Measurements from ENCODE around the gene KRT9.
"Not testable (repeated sequence)": the region's sequence is repeated elsewhere in the genome, so short reads cannot be mapped to it uniquely, and the experiment has no call there.

KRT9 gene

DNA sequence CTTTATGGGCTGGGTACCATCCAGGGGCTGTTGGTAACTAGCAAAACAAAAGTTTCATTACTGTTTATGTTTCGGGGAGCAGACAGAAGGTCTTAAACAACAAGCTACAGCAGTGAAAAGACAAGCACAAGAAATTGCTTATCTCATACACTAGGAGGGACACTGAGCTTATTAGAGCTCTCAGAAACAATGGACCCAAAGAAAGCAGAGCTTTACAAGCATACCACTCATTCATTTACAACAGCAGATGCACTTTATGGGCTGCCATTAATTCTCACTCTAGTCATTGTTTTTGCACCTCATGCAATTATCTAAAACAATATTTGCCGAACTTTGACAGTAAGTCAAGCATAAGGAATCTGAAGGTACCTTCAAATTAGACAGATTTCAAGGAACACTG lies 30.7 kb upstream of the KRT9 start:
- DNase-seq (ENCODE audit: low spot score), result no peak

- DNase-seq (ENCODE audit: low spot score), result no peak
Observed at GRCh38 chr17:41600318-41600717, 28.5 kb upstream of the KRT9 start.

GRCh38 chr17:41599680-41600079 lies 27.8 kb upstream of the KRT9 start:
- no peak for DNase-seq (ENCODE audit: low spot score)

DNA sequence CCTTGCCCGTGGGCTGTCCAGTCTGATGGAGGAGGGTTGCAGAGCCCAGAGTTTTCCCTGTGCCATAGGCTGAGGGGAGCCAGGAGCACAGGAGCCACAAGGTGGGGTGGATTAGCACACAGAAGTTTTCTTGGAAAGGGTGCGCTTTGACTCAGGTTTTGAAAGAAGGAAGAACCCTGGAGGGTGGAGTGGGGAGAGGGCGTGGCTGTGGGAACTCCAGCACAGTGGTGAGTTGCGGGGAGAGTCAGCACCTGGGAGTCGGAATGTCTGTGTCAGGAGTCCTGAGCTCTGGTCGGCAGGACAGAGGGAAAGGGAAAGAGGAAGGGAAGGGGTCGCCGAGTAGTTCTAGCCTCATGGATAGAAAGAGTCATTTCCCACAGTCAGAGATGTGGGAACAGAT lies 23.7 kb upstream of the KRT9 start:
- DNase-seq (ENCODE audit: low spot score), result no peak

GRCh38 chr17:41594363-41594915 lies 22.6 kb upstream of the KRT9 start:
- DNase-seq (ENCODE audit: low spot score), result no peak

DNA sequence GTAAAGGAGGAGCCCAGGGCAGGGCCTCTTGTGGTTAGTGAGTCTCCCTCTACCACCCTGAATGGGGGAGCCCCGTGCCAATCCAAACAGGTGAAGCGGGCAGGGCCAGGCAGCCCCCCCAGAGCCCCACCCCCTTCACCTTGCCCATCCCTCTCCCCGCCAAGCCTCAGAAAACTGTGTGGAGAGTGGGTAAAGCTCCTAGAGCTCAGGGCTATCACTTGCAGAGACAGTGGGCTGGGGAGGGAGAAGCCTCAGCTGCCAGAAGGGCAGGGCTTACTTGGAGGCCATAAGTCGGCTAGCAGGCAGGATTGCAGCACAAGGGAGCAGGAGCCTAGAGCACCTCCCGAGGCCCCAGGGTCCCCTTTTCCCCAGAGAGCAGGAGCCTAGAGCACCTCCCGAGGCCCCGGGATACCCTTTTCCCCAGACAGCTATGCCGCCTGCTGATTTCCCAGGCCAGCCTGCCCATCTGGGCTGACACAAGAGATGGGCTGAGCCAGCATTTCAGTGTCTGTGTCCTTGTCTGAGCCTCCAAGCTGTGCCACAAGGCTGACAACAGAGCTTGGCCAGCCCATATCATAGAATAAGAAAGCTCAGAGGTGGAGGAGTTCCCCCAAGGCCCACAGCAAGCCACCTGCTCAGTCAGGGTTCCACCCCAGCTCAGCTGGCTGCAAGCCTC lies 21.6 kb upstream of the KRT9 start:
- no peak for DNase-seq (ENCODE audit: low spot score)

DNA sequence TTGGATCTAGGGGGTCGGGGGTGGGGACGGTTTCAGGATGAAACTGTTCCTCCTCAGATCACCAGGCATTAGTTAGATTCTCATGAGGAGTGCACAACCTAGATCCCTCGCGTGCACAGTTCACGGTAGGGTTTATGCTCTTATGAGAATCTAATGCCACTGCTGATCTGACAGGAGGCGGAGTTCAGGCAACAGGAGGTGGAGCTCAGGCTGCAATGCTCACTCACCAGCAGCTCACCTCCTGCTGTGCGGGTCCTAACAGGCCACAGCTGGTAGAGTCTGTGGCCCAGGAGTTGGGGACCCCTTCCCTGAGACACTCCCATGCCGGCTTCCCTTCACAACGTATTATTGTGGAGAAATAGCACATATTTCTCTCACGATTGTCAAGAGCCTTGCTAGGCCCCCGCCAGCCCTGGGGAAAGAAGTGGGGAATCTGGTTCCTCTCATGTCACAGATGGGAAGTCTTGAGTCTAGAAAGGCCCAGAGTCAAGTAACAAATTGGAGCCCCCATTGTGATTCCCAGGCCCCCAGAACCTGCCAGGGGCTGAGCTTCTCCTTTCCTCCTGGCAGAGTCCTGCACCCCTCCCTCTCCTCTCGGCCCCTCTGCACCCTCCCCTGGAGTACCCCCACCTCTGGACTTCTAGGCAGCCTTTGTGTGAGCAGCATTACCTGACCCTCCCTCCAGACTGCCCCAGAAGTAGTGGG lies 20.9 kb upstream of the KRT9 start:
- DNase-seq (ENCODE audit: low spot score), result no peak

DNA sequence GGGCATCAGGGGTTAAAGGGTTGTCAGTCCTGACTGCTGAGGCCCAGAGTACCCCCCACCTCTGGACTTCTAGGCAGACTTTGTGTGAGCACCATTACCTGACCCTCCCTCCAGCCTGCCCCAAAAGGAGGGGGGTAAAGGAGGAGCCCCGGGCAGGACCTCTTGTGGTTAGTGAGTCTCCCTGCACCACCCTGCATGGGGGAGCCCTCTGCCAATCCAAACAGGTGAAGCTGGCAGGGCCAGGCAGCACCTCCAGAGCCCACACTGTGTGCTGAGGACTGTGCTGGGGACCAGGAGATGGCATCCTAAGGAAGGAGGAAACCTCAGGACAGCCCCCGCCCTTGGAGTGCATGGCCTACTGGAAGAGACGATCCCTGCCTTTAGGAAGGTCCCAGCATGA lies 17.4 kb upstream of the KRT9 start:
- no peak for DNase-seq (ENCODE audit: low spot score)

- no peak for DNase-seq (ENCODE audit: low spot score)
Observed at GRCh38 chr17:41588126-41588810, 16.4 kb upstream of the KRT9 start.

DNA sequence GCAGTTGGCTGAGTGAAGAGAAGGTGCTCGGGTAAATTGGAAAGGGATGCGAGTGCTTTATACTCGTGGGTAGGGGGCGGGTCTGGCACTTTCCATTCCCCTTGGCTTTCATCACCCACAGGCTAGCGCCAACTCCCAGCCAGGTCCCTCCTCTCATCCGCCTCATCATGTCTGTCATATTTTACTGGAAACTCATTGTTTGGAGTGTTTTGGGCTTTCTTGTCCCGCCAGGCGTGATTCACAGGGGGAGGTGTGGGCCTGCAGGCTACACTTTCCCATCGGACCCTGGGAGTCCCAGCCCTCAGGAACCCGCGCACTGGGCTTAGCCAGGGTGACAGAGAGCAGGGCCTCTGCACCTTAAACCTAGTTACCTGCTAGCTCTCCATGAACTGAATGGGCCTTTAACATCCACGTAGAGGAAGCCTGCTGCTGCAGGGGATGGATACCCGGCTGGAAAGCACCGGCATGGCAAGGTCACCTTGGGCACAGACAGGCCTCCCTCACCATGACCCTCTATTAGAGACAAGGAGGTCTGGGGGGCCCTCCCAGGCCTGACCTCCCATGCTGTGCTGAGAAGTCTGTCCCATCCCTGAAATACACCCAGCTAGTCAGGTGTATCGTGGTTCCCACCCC lies 15.1 kb upstream of the KRT9 start, which contains the start of gene KRT14:
TSS of gene KRT14 (minus strand) at position 33 of the 633 bp plus-strand sequence. CDS start 61 bp downstream, outside the sequence.
- DNase-seq (ENCODE audit: low spot score), result no peak

GRCh38 chr17:41585301-41586056 lies 13.6 kb upstream of the KRT9 start:
- DNase-seq (ENCODE audit: low spot score), result no peak

GRCh38 chr17:41584331-41584927 lies 12.6 kb upstream of the KRT9 start:
- not testable (repeated sequence) for DNase-seq (ENCODE audit: low spot score)

DNA sequence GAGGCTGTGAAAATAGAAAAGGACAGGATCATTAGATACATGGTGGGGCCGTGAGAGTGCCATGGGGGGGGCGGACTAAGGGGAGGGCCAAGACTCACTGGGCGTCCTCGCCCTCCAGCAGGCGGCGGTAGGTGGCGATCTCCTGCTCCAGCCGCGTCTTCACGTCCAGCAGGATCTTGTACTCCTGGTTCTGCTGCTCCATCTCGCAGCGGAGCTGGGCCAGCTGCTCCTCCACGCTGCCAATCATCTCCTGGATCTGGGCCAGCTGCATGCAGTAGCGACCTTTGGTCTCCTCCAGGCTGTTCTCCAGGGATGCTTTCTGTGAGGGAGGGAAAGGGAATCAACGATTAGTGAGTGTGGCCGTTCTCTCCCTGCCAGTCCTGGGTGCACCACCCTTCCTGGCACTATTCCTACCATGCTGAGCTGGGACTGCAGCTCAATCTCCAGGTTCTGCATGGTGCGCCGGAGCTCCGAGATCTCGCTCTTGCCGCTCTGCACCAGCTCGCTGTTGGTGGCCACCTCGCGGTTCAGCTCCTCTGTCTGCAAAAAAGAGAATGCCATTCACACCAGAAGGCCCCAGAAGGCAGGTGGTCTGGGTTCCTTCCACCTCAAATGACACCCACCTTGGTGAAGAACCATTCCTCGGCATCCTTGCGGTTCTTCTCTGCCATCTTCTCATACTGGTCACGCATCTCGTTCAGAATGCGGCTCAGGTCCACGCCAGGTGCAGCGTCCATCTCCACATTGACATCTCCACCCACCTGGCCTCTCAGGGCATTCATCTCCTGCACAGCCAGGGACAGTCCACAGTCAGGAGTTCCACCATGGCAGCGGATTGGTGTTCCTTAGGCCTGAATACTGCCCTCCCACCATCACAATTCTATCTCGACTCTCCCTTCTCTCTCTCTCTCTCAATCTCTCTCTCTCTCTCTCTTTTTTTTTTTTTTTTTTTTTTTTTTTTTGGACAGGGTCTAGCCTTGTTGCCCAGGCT lies 11.6 kb upstream of the KRT9 start:
- no peak for DNase-seq (ENCODE audit: low spot score)

DNA sequence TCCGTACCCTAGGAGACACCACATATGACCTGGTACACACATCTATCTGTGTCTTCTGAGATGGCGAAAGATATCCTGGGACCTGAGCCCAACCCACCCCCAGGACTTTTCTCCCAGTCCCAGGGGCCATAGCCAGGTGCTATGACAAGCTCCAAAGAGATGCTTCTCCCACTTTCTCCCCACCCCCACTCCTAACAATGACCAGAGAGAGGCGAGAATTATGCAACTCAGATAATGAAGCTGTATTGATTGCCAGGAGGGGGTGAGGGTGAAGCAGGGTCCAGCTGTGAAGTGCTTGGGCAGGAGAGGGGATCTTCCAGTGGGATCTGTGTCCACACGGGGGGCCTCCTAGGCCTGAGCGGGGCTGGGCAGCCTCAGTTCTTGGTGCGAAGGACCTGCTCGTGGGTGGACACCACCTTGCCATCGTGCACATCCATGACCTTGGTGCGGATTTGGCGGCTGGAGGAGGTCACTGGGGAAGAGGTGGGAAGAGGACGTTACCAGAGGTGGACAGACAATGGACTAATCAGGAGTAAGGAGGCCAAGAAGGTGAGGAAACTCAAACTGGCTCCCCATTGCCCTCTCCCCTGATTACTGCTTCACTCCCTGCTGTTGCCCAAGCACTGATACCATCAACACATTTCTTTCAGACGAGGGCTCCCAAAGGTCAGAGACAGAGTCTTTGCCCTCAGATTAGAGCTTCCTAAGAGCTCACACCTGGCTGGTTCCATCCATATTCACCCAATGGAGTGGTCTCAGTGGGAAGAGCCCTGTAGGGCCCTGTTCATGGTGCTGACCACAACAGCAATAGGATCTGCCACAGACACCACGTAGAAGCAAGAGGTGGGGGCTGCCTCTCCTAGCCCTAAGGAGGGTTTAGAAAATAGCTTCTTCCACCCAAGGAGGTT lies 10.5 kb upstream of the KRT9 start:
- not testable (repeated sequence) for DNase-seq (ENCODE audit: low spot score)

DNA sequence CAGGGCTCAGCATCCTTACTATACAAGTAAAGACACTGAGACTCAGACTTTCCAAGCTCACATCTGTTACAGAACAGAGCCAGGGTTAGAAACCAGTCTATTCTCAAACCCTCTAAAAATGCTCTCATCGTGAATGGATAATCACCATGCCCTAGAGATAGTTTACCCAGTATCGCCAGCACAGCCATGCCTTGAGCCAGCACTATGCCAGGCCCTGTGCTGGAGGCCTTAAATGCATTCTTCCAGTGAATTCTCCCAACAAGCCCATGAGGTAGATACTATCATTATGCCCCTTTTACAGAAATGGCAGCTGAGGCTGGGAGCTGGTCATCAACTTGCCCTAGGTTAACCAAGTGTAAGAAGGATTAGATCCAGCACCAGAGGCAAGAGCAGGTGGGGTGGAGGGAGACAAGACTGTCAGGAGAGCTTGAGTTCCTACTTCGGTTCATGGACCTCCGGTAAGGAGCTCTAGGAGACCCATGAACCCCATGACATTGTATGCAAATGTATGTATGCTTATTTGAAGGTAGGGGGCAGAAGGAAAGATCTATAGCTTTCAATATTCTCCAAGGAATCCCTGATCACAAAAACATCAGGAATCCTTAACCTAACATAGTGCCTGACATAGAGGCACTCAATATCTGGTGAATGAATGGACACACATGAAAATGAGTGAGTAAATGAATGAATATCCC lies 9.7 kb upstream of the KRT9 start:
- no peak for DNase-seq (ENCODE audit: low spot score)

- no peak for DNase-seq (ENCODE audit: low spot score)
Observed at GRCh38 chr17:41580687-41581365, 9.0 kb upstream of the KRT9 start.

DNA sequence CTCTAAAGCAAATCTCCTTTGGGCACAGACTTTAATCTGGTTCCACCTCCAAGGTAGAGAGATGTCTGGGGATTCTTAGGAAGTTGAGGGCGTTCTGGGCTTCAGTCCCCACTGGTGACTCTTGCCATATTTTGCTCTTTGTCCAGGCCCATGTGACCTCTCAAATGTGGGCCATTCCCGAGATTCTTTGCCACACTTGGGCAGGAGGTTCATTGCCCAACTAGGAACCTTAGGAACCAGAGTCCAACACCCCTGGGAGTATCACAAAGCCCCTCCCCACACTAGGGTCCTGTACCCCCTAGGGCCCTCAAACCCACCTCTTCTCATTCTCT lies 8.4 kb upstream of the KRT9 start:
- DNase-seq (ENCODE audit: low spot score), result no peak
